Tibial nerve (tissue), 4 donors: ENCODE results near the gene LRRC26. TPM values are rescaled to one million over a fixed set of nuclear protein-coding genes. Genes with fewer than 3 reads are reported as not detected.

Experiments
- DNase-seq, 2 donors: peaks; one replicate each; pipeline ENCODE4 v3.0.0-alpha.2; 2019; ENCODE audit warnings: low spot score in 2 of 2
- H3K27ac ChIP-seq, 4 donors: fragments of 200-600 bp; sonication (generic) in 3 of 4; one replicate each; pipeline ENCODE4 v1.5.1; 2017 to 2019; ENCODE audit warnings: mild to moderate bottlenecking in 1 of 4
- H3K27me3 ChIP-seq, 2 donors: fragments of 200-600 bp; sonication (generic) in 1 of 2; one replicate each; pipeline versions ENCODE4 v1.5.1 to v1.6.0; 2017 to 2019
- H3K36me3 ChIP-seq, 3 donors: fragments of 200-600 bp; sonication (generic); one replicate each; pipeline ENCODE4 v1.5.1; 2018 to 2019
- H3K4me1 ChIP-seq, 4 donors: fragments of 200-600 bp; sonication (generic) in 3 of 4; one replicate each; pipeline ENCODE4 v1.5.1; 2017 to 2019
- H3K4me3 ChIP-seq, 4 donors: fragments of 200-600 bp; sonication (generic) in 3 of 4; one replicate each; pipeline ENCODE4 v1.5.1; 2017 to 2019; ENCODE audit warnings: mild to moderate bottlenecking in 1 of 4, moderate library complexity in 1 of 4
- H3K9me3 ChIP-seq, 4 donors: fragments of 200-600 bp; sonication (generic) in 3 of 4; one replicate each; pipeline ENCODE4 v1.5.1; 2017 to 2019
- CTCF ChIP-seq, 5 experiments: fragments of 200-600 bp in 3 of 5; fragments of 450-650 bp in 2 of 5; sonication (generic) in 3 of 5; IDR thresholded peaks; one replicate each; pipeline ENCODE4 v1.5.1; 2016 to 2019; ENCODE audit warnings: antibody characterized with exemption in 5 of 5, mild to moderate bottlenecking in 3 of 5, moderate library complexity in 2 of 5
- EP300 ChIP-seq, 2 donors: sonication (generic); formaldehyde crosslinking; IDR thresholded peaks; one replicate each; pipeline ENCODE4 v1.6.1; 2017; ENCODE audit warnings: antibody characterized with exemption in 2 of 2, mild to moderate bottlenecking in 1 of 2
- POLR2A ChIP-seq, 2 donors: fragments of 450-650 bp; IDR thresholded peaks; one replicate each; pipeline ENCODE4 v1.6.1; 2017; ENCODE audit warnings: antibody characterized with exemption in 2 of 2, mild to moderate bottlenecking in 2 of 2, moderate library complexity in 2 of 2
- WGBS, 2 donors: methylation state at CpG; one replicate each; pipeline ENCODE4 v1.1.5; 2018; 5-methylcytosine and 5-hydroxymethylcytosine counted together
- total RNA-seq, 4 donors: library from RNA; depleted of rRNA; stranded (reverse); fragments of >200 nt; gene quantifications; one replicate each; pipeline ENCODE4 v1.1.0, GENCODE V29; 2016

The LRRC26 gene, protein sequence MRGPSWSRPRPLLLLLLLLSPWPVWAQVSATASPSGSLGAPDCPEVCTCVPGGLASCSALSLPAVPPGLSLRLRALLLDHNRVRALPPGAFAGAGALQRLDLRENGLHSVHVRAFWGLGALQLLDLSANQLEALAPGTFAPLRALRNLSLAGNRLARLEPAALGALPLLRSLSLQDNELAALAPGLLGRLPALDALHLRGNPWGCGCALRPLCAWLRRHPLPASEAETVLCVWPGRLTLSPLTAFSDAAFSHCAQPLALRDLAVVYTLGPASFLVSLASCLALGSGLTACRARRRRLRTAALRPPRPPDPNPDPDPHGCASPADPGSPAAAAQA
- total RNA-seq: not detected

GRCh38 chr9:137169896-137170358 is at the start of gene LRRC26:
TSS of gene LRRC26 (minus strand) at chr9:137170051. CDS start at chr9:137169943, 108 bp downstream.
- no peaks in the 10 kb centered on the region for H3K9me3 ChIP-seq

GRCh38 chr9:137218754-137219271 is 49.0 kb upstream of the LRRC26 start:
- DNase-seq: no peak
- Histone ChIP-seq H3K9me3 (no peaks in the 10 kb centered on the region), H3K27me3 (no peaks in the 10 kb centered on the region), H3K27ac (peak overlapping the region in 2 of 4 donors; percentile 80 to 83), H3K4me1 (peaks cover 0 to 63% (median 30%) of the 10 kb centered on the region in 4 donors), H3K4me3 (no peak overlapping the region), H3K36me3 (peaks cover 0 to 32% (median 0%) of the 10 kb centered on the region in 3 donors)
- no peak for TF ChIP-seq POLR2A (IDR thresholded peaks at IDR 0.05)
- no peak for TF ChIP-seq EP300 (IDR thresholded peaks at IDR 0.05)
- no peak for TF ChIP-seq CTCF (IDR thresholded peaks at IDR 0.05)
- WGBS, 2 donors: 69 to 82% methylated on average over 12 of the region's 12 CpGs

More at GRCh38 chr9:137169896-137170358, at the start of gene LRRC26:
- peaks cover 0 to 35% (median 16%) of the 10 kb centered on the region in 4 donors for H3K4me1 ChIP-seq
- peak within 1 kb of the TSS in 3 of 4 donors; percentile 13 to 41 (median 22) for H3K4me3 ChIP-seq
- DNase-seq: no peak
- H3K27me3 ChIP-seq: peaks cover 9 to 57% of the 10 kb centered on the region in 2 donors
- 10 to 30% methylated on average over 2 to 38 of the region's 41 CpGs for WGBS, 2 donors
- H3K27ac ChIP-seq: no peak within 1 kb of the TSS
- TF ChIP-seq POLR2A (IDR thresholded peaks at IDR 0.05): no peak
- H3K36me3 ChIP-seq: no peaks in the 10 kb centered on the region

DNA sequence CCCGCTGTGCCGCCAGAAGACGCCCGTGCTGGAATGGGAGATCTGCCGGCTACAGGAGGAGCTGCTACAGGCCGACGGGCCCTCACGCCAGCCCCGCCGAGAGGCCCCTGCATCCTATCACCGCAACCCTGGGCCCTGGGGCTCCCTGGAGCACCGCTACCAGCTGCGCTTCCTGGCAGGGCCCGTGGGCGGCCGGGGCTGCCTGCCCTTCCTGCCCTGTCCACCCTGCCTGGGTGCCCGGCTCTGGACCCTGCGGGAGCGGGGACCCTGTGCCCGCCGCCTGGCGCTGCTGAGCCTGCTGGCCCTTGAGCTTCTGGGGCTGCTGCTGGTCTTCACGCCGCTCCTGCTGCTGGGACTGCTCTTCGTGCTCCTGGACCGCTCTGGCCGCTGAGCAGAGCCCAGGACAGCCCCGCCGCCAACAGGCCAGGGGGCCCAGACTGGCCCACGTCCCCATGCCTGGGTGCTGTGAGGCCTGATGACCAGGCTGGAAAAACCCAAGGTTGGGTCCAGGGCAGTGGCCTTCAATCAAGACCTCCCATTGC is 48.4 kb upstream of the LRRC26 start:
- H3K4me3 ChIP-seq: peak overlapping the region in 2 of 4 donors; percentile 31 to 40
- WGBS, 2 donors: 81 to 82% methylated on average over 8 to 29 of the region's 30 CpGs
- DNase-seq: no peak

DNA sequence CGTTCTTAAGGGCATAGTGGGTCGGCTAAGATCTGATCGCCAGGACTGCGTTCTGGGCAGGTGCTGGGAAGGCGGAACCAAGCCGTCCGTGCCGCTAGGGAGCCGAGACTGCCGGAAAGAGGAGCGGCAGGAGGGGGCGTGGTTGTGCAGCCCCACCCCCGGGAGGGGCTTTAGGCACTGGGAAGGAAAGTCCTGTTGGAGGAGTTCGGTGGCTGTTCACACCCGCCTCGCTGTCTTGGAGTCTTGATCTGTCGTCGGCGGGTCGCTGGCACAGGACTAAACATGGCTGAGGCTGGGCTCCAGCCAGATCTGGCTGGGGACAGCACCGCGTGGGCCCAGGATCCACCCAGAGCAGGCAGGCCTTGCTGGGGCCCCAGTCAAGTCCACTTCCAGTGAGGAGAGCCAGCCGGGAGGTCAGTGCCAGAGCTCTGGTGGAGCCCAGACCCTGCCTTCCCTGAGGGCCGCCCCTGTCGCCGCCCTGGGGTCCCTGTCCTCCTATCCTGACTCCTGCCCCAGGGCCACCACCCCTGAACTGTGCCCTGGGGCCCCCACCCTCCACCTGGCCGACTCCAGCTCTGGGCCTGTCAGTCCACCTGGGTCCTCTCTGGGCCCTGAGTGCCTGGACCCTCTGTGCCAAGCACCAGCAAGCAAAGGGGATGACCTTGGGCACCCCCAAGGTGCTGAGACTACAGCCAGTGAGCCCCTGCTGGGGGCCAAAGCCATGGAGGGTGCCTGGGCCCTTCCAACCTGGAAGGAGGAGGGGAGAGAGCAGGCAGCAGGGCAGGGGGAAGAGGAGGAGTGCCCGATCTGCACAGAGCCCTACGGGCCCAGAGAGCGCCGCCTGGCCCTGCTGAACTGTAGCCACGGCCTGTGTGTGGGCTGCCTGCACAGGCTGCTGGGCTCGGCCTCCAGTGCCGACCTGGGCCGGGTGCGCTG is 47.7 kb upstream of the LRRC26 start:
- peaks cover 0 to 37% (median 0%) of the 10 kb centered on the region in 3 donors for H3K36me3 ChIP-seq
- TF ChIP-seq POLR2A (IDR thresholded peaks at IDR 0.05): peak in 1 of 2 donors; percentile 29
- peak in 1 of 5 experiments; percentile 20 for TF ChIP-seq CTCF (IDR thresholded peaks at IDR 0.05)
- peak in 1 of 2 donors; percentile 53 for TF ChIP-seq EP300 (IDR thresholded peaks at IDR 0.05)
- peak overlapping the region in 2 of 4 donors; percentile 31 to 40 for H3K4me3 ChIP-seq
- H3K27ac ChIP-seq: peak overlapping the region in 3 of 4 donors; percentile 76 to 83 (median 80)
- H3K9me3 ChIP-seq: no peaks in the 10 kb centered on the region
- H3K27me3 ChIP-seq: no peaks in the 10 kb centered on the region
- H3K4me1 ChIP-seq: peaks cover 0 to 55% (median 23%) of the 10 kb centered on the region in 4 donors
- WGBS, 2 donors: 52 to 65% methylated on average over 14 to 29 of the region's 36 CpGs
- peak; percentile 43 to 48 for DNase-seq

More for the DNA sequence above, 48.4 kb upstream of the LRRC26 start:
- H3K27me3 ChIP-seq: no peaks in the 10 kb centered on the region
- no peaks in the 10 kb centered on the region for H3K9me3 ChIP-seq
- H3K36me3 ChIP-seq: peaks cover 0 to 37% (median 0%) of the 10 kb centered on the region in 3 donors
- peak overlapping the region in 3 of 4 donors; percentile 76 to 83 (median 80) for H3K27ac ChIP-seq
- TF ChIP-seq POLR2A (IDR thresholded peaks at IDR 0.05) (no peak), EP300 (IDR thresholded peaks at IDR 0.05) (no peak), CTCF (IDR thresholded peaks at IDR 0.05) (no peak)
- H3K4me1 ChIP-seq: peaks cover 0 to 61% (median 28%) of the 10 kb centered on the region in 4 donors
